SK-N-MC (cell line): ENCODE data around the gene LSR.

Experiments
- EZH2 ChIP-seq: fragments of 200-600 bp; sonication (generic); IDR thresholded peaks from one replicate; pipeline ENCODE4 v1.6.1; 2017; ENCODE audit warnings: antibody characterized with exemption
- POLR2AphosphoS5 ChIP-seq: IDR thresholded peaks from 2 replicates; pipeline ENCODE4 v1.6.1; 2012; ENCODE audit warnings: mild to moderate bottlenecking, low read depth, low read length, borderline replicate concordance

DNA sequence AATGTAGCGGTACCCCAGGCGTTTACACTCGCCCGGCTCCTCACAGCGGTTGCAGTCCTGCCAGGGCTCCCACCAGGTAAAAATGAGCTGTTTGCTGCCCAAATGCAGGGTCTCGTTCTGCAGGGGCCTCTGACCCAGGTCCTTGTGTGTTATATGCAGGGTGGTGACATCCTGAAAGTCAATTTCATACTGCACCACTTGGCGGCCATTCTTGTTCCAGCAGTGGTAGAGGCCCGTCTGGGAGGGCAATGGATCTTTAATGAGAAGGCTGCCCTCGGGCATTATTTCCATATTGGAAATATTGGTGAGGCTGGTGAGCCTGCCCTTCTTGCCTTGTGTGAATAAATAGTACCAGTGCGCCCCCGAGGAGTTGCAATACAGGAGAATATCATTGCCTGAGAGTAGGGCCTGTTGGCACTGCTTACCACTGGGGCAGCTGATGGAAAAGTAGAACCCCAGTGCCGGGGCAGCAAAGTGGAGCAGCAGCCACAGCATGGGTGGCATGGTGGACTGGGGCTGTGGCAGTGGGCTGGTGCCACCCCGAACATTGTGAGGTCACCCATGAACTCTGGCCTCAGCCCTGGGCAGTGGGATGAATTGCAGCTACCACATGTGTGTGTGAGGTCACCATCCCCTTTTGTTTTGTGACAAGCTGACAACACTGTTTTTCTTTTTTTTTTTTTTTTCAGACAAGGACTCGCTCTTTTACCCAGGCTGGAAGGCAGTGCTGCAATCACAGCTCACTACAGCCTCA is 20.4 kb upstream of the LSR start, which contains the start of gene FAM187B:
- TF ChIP-seq EZH2 (no peak), POLR2AphosphoS5 (no peak)
